GM12801 (cell line): Measurements from ENCODE around the gene CD300A.

Experiments used
- CTCF ChIP-seq: IDR thresholded peaks from one replicate; pipeline ENCODE4 v1.5.1; 2011; ENCODE audit warnings: control low read depth; ENCODE audit not compliant: insufficient read length; ENCODE audit errors: extremely low read depth

CD300A gene

DNA sequence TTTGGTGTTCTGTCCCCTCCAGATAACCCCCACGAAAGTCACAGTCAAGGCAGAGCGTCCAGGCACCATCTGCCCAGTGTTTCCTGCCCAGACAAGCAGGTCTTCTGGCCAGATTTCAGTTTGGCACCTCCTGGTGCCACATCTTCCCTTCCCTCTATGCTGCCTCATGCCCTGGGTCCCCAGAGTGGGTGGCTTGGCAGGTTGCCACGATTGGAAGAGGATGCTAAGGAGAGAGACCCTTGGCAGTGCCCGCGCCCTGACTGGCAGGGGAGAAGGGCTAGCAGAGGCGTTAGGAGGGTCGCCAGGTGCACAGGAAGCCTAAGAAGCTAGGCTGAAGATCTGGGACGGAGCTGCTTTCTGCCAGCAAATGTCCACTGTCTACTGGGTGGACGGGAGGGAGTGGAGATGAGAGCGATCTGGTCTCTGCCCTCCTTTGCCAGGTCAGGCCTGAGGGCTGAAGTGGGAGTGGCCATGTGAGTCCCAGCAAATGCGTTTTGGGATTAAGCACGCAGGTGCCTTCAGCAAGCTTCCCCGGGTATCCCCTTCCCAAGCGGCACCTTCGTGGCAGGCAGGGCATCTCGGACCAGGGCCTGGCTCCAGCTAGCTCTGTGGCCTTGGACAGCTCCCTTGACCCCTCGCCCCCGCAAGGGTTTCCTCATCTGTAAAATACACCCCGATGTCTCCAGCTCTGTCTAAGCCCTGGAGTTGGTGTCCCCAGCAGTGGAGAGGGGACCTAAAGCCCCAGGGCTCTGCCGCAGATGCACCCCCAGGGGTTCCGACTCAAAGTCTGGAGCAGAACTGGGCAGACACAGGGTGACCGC is 13.4 kb upstream of the CD300A start:
- TF ChIP-seq CTCF, result no peak

DNA sequence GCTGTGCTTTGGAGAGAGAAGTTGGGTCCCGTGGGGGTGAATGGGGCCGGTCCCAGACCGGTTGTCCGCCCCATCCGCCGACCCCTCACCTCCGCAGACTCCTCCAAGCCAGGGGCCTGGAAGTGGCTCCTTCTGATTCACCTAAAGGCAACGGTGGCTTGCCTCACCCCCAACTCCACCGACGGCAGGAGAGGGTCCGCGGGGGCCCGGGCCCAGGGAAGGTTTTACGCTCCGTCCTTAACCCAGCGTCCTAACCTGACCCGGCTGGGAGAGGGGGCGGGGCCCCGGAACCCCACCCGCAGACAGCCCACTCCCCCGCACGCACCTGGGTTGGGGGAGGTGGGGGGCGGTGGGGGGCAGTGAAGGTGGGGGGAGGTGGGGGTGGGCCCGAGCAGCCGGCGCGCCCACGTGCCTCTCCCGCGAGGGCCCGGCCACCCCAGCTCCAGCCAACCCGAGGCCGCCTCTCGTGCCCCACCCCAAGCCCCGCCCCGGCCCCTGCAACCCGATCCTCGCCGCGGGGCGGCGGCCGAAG is 12.7 kb upstream of the CD300A start:
- no peak for TF ChIP-seq CTCF

GRCh38 chr17:74454197-74455024 is 12.0 kb upstream of the CD300A start:
- TF ChIP-seq CTCF, result no peak

- no peak for TF ChIP-seq CTCF
Measured at GRCh38 chr17:74455025-74455545, 11.3 kb upstream of the CD300A start.

DNA sequence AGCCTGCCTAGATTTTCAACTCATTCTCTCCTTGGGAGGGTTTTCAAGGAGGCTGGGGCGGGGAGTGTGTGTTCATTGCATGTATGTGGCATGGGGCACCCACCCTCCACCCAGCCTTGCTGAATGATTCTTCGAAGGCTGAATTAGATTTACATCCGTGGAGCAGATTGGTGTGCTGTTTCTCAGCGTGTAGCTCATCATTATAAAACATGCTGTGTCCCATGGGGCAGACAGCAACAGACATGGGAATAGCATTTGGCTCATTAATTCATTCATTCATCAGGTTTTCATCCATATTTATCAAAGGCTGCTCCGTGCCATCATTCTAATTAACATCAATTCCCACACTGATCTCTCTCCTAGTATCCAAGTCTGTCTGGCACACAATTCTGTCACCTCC is 10.6 kb upstream of the CD300A start:
- TF ChIP-seq CTCF, result no peak

DNA sequence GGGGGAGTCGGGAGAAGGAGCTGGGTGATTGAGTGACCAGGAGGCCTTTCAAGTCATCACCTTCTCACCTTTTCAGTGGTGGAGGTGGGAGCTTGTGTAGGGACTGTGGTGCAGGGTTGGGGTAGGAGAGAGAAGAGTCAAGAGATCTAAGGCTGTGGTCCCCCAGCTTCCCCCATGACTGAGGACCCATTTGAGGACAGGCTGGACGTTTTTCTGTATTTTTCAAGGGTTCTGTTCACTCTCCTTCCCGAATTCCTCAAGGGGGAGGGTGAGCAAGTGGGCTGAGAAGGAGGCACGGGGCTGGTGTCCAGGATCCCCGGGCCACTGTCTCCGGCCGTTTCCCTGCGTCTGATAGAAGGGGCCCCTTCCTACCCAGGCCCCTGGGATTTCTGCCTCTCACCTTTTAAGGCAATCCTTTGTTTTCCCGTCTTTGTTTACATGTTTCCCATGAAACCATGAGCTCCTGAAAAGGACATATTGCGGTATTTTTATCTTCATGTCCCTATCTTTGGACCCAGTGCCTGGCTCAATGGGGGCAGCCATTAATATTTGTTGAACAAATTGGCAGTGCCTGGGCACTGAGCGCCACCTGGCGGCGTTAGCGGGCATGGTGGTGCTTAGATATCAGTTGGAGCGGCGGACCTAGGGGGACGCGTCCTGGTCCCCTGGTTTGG is 9.2 kb upstream of the CD300A start:
- no peak for TF ChIP-seq CTCF

DNA sequence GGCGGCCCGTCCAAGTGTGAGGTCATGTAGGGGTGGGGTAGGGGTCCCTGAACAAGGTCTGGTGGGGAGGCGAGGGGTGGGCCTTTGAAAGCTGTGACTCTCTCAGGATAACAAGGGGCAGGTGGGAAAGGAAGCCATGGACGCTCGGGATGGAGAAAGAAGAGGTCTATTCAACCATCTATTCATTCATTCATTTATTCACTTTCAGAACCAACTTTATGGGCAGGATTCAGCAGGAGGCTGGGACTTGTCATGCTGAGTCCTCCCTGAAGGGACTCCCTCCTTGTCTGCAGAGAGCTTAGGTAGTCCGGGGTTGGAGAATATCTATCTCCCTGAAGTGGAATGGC is 8.6 kb upstream of the CD300A start:
- no peak for TF ChIP-seq CTCF
